Caco-2 (cell line): ENCODE data around the gene NMNAT1. TPM values are rescaled to one million over a fixed set of nuclear protein-coding genes. Genes with fewer than 3 reads are reported as not detected.

Experiments
- BruUV-seq: library from RNA; stranded (reverse); fragments of 400-500 nt; replicated peaks from 2 replicates; lab custom pipeline; 2021; lab: Mats Ljungman, UMichigan
- CTCF ChIA-PET: fragments of 300-600 bp; sonication (Branson Sonifier 250); formaldehyde crosslinking; loops from one replicate; lab custom pipeline; 2022; ENCODE audit warnings: antibody characterized with exemption; lab: Charles Lee
- POLR2A ChIA-PET: fragments of 300-600 bp; sonication (Branson Sonifier 250); formaldehyde crosslinking; loops from one replicate; lab custom pipeline; 2022; ENCODE audit warnings: antibody characterized with exemption; lab: Charles Lee
- DNase-seq, 2 experiments: peaks; one replicate each; pipeline versions ENCODE4 v3.0.0 to v3.0.0-alpha.2; 2020 to 2022
- H3K27me3 ChIP-seq: replicated peaks from 2 replicates; pipeline ENCODE4 v1.6.0; 2011; ENCODE audit warnings: low read length; ENCODE audit not compliant: control insufficient read depth, insufficient read depth
- H3K36me3 ChIP-seq: 2 replicates; pipeline ENCODE4 v1.5.1; 2011; ENCODE audit warnings: low read length; ENCODE audit not compliant: control insufficient read depth, insufficient read depth
- H3K4me1 ChIP-seq: fragments of 250-450 bp; sonication (Bioruptor Pico); 2 replicates; pipeline ENCODE4 v1.5.1; 2020; ENCODE audit warnings: mild to moderate bottlenecking
- H3K4me3 ChIP-seq: 2 replicates; pipeline ENCODE4 v1.5.1; 2011; ENCODE audit warnings: low read depth, mild to moderate bottlenecking, control low read depth, low read length
- H3K9me3 ChIP-seq: fragments of 250-450 bp; sonication (Bioruptor Pico); 2 replicates; pipeline ENCODE4 v1.5.1; 2020; ENCODE audit warnings: mild to moderate bottlenecking, moderate library complexity
- H3K27ac Mint-ChIP-seq: one replicate; pipeline ENCODE4 v1.8.0; 2022; ENCODE audit warnings: mixed read lengths; ENCODE audit not compliant: unreplicated experiment
- H3K27me3 Mint-ChIP-seq: one replicate; pipeline ENCODE4 v1.8.0; 2022; ENCODE audit warnings: mixed read lengths; ENCODE audit not compliant: insufficient read depth, unreplicated experiment
- H3K36me3 Mint-ChIP-seq: one replicate; pipeline ENCODE4 v1.8.0; 2022; ENCODE audit warnings: mild to moderate bottlenecking, mixed read lengths; ENCODE audit not compliant: insufficient read depth, unreplicated experiment
- H3K4me1 Mint-ChIP-seq: one replicate; pipeline ENCODE4 v1.8.0; 2022; ENCODE audit warnings: low read depth, mixed read lengths; ENCODE audit not compliant: unreplicated experiment
- H3K4me3 Mint-ChIP-seq: one replicate; pipeline ENCODE4 v1.8.0; 2022; ENCODE audit warnings: mild to moderate bottlenecking, moderate library complexity, mixed read lengths; ENCODE audit not compliant: unreplicated experiment
- H3K9me3 Mint-ChIP-seq: one replicate; pipeline ENCODE4 v1.8.0; 2022; ENCODE audit warnings: mixed read lengths; ENCODE audit not compliant: unreplicated experiment
- intact Hi-C: fragments of 100-400 bp; cut with micrococcal nuclease; formaldehyde crosslinking; loops from one replicate; pipeline ENCODE4 v1.10.0; 2022; ENCODE audit not compliant: unreplicated experiment
- total RNA-seq: library from RNA; stranded (reverse); gene quantifications from 2 replicates; pipeline ENCODE4 v1.2.3, GENCODE V29; 2022
- TF ChIP-seq, protein P1 (sequence below), 2 experiments: fragments of 200-600 bp in 1 of 2; IDR thresholded peaks; 1 replicate in 1 of 2; 2 replicates in 1 of 2; pipeline versions ENCODE4 v1.5.1 to v1.8.0; 2011 to 2022; ENCODE audit warnings: antibody characterized with exemption in 1 of 2, control low read depth in 1 of 2, inconsistent platforms in 1 of 2, low read depth in 1 of 2, low read length in 1 of 2, mild to moderate bottlenecking in 1 of 2, moderate library complexity in 1 of 2; ENCODE audit not compliant: insufficient read depth in 1 of 2, severe bottlenecking in 1 of 2, unreplicated experiment in 1 of 2

NMNAT1 gene
- total RNA-seq, 1 experiment from 2014 or later = 3.8 TPM

DNA sequence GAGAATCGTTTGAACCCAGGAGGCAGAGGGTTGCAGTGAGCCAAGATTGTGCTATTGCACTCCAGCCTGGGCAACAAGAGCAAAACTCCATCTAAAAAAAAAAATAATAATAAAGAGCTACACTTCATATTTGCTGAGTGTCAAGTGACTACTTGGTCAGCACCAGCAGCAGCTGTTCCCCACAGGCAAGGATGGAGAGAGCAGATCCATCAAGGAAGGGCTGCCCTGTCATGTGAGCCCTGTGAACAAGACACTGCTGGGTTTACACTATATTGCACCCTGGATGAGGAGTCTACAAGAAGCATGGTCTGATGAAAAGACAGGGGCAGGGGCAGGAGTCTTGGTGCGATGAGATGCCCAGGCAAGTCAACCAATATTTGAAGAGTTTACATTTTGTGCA lies 36.8 kb upstream of the NMNAT1 start:
- BruUV-seq = no TSS peak
- Mint-ChIP-seq H3K4me3 (no peak overlapping the region), H3K4me1 (peaks cover 32% of the 10 kb centered on the region), H3K9me3 (no peaks in the 10 kb centered on the region), H3K27me3 (no peaks in the 10 kb centered on the region), H3K27ac (no peak overlapping the region), H3K36me3 (peaks cover 6% of the 10 kb centered on the region)
- DNase-seq = no peak
- Histone ChIP-seq H3K36me3 (no peaks in the 10 kb centered on the region), H3K9me3 (no peaks in the 10 kb centered on the region), H3K4me3 (no peak overlapping the region), H3K4me1 (0 out of 2 replicates have a peak, but pooled peaks cover 8% of the 10 kb centered on the region), H3K27me3 (no peaks in the 10 kb centered on the region)
- ChIA-PET POLR2A (no interaction called here), CTCF (interaction anchor here (0.6 kb wide), 1 partner anchor 964 kb away, joined by 6 read pairs; no protein-coding TSS in a partner anchor)
- intact Hi-C loops = no loop called here
- TF ChIP-seq, protein P1, sequence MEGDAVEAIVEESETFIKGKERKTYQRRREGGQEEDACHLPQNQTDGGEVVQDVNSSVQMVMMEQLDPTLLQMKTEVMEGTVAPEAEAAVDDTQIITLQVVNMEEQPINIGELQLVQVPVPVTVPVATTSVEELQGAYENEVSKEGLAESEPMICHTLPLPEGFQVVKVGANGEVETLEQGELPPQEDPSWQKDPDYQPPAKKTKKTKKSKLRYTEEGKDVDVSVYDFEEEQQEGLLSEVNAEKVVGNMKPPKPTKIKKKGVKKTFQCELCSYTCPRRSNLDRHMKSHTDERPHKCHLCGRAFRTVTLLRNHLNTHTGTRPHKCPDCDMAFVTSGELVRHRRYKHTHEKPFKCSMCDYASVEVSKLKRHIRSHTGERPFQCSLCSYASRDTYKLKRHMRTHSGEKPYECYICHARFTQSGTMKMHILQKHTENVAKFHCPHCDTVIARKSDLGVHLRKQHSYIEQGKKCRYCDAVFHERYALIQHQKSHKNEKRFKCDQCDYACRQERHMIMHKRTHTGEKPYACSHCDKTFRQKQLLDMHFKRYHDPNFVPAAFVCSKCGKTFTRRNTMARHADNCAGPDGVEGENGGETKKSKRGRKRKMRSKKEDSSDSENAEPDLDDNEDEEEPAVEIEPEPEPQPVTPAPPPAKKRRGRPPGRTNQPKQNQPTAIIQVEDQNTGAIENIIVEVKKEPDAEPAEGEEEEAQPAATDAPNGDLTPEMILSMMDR (IDR thresholded peaks at IDR 0.05; ENCODE audit: insufficient read depth in 1 of 2, low read depth in 1 of 2, low read length in 1 of 2, severe bottlenecking in 1 of 2, unreplicated experiment in 1 of 2) = no peak

DNA sequence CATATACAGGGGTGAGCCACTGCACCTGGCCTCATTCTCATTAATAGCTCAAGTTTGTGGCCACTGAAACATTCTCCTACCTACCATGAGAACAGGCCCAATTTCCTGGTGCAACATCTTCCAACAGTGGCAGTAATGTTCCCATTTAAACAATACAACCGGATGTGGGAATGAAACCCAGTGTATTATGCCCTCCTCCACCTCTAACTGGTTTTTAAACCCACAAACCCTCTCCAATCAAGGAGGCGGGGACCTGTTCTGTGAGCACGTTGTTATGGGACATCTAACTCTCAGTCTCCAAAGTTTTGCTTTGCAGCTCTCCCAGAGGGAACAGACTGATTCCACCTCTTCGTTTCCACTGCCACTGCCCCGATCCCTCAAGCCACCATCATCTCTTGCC lies 35.8 kb upstream of the NMNAT1 start:
- DNase-seq = no peak
- BruUV-seq = no TSS peak
- no peaks in the 10 kb centered on the region for H3K27me3 Mint-ChIP-seq
- TF ChIP-seq, protein P1 (IDR thresholded peaks at IDR 0.05; ENCODE audit: insufficient read depth in 1 of 2, low read depth in 1 of 2, low read length in 1 of 2, severe bottlenecking in 1 of 2, unreplicated experiment in 1 of 2) = no peak
- ChIA-PET POLR2A (no interaction called here), CTCF (no interaction called here)
- intact Hi-C loops = no loop called here
- H3K4me3 Mint-ChIP-seq = no peak overlapping the region
- H3K27me3 ChIP-seq = no peaks in the 10 kb centered on the region
- H3K4me1 Mint-ChIP-seq = peaks cover 39% of the 10 kb centered on the region
- peaks cover 13% of the 10 kb centered on the region for H3K4me1 ChIP-seq
- H3K27ac Mint-ChIP-seq = peak overlapping the region; percentile 51
- no peaks in the 10 kb centered on the region for H3K9me3 Mint-ChIP-seq
- H3K4me3 ChIP-seq = no peak overlapping the region
- no peaks in the 10 kb centered on the region for H3K9me3 ChIP-seq
- H3K36me3 Mint-ChIP-seq = peaks cover 6% of the 10 kb centered on the region
- no peaks in the 10 kb centered on the region for H3K36me3 ChIP-seq

DNA sequence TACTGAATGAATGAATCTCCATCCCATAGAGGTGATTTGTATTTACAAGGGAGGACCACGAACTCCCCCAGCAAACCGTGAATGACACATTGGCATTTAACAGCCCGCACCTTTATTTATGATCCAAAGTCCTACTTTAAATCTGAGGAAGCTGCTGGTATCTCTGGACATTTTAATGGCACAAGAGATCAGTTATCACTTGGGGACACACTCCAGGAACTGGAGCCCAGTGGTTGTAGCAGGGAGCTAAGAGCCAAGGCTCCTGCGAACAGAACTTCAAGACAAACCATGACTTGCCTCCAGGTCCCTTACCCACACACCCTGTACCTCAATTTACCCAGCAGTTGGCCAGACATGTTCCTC lies 34.4 kb upstream of the NMNAT1 start:
- H3K9me3 Mint-ChIP-seq = no peaks in the 10 kb centered on the region
- ChIA-PET POLR2A (no interaction called here), CTCF (no interaction called here)
- TSS peak; percentile 49 for BruUV-seq
- intact Hi-C loops = no loop called here
- peak overlapping the region; percentile 87 for H3K27ac Mint-ChIP-seq
- Histone ChIP-seq H3K36me3 (no peaks in the 10 kb centered on the region), H3K9me3 (no peaks in the 10 kb centered on the region), H3K4me3 (peak overlapping the region; percentile 87), H3K27me3 (no peaks in the 10 kb centered on the region), H3K4me1 (peaks cover 15% of the 10 kb centered on the region)
- H3K36me3 Mint-ChIP-seq = peaks cover 6% of the 10 kb centered on the region
- peak overlapping the region; percentile 92 for H3K4me3 Mint-ChIP-seq
- TF ChIP-seq, protein P1 (IDR thresholded peaks at IDR 0.05; ENCODE audit: insufficient read depth in 1 of 2, low read depth in 1 of 2, low read length in 1 of 2, severe bottlenecking in 1 of 2, unreplicated experiment in 1 of 2) = no peak
- no peak for DNase-seq
- no peaks in the 10 kb centered on the region for H3K27me3 Mint-ChIP-seq
- peaks cover 42% of the 10 kb centered on the region for H3K4me1 Mint-ChIP-seq
